ENCODE data around the gene GPALPP1.

DNA sequence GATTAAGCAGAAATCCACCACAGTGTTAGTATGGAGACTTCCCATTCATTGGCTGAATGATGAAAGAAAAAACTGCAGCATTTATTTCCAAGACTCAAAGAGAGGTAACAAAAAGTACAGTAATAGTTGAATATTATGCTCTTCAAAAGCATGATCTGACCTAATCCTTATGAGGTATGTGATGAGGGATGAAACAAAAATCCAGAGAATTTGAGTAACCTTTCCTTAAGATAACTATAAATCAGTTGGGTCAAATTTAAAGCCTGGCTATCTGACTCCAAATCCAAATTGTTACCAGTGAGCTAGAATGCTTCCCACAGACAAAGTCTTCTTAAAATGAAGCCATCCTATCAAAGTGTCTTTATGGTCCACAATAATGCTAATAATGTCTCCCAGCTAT, 38.2 kb upstream of the GPALPP1 start:
- no peak for TF ChIP-seq TAF1 (IDR thresholded peaks at IDR 0.05; ENCODE audit: low read depth, low read length)
- no peak for TF ChIP-seq POLR2AphosphoS5 (IDR thresholded peaks at IDR 0.05; ENCODE audit: low read depth, low read length)
- TF ChIP-seq POLR2A (IDR thresholded peaks at IDR 0.05; ENCODE audit: low read depth, low read length): no peak
- TF ChIP-seq SPI1 (IDR thresholded peaks at IDR 0.05; ENCODE audit: low read depth, low read length): no peak
- no peak for TF ChIP-seq PAX5 (IDR thresholded peaks at IDR 0.05; ENCODE audit: insufficient read depth, low read length, severe bottlenecking)
- no peak for TF ChIP-seq POU2F2 (IDR thresholded peaks at IDR 0.05; ENCODE audit: low read depth, low read length)
